Subcutaneous abdominal adipose tissue (tissue), 5 donors: ENCODE results near the gene GRK2.
A peak's percentile ranks its signal among the peaks of the same experiment; 100 is the strongest.
"Not testable (repeated sequence)": the region's sequence is repeated elsewhere in the genome, so short reads cannot be mapped to it uniquely, and the experiment has no call there.

Experiments
- H3K27ac ChIP-seq: one replicate; pipeline ENCODE4 v1.7.0; 2013; ENCODE audit warnings: low read depth, mild to moderate bottlenecking, inconsistent platforms, low read length, moderate library complexity
- H3K27me3 ChIP-seq, 5 donors: one replicate each; pipeline ENCODE4 v1.7.0; 2013; ENCODE audit warnings: low read length in 5 of 5, inconsistent platforms in 1 of 5; ENCODE audit not compliant: control insufficient read depth in 5 of 5, insufficient read depth in 4 of 5
- H3K36me3 ChIP-seq, 5 donors: one replicate each; pipeline ENCODE4 v1.7.0; 2013; ENCODE audit warnings: low read length in 5 of 5; ENCODE audit not compliant: control insufficient read depth in 5 of 5, insufficient read depth in 5 of 5
- H3K4me1 ChIP-seq, 5 donors: one replicate each; pipeline ENCODE4 v1.7.0; 2013; ENCODE audit warnings: low read length in 5 of 5, mild to moderate bottlenecking in 3 of 5, moderate library complexity in 1 of 5; ENCODE audit not compliant: control insufficient read depth in 5 of 5, insufficient read depth in 5 of 5
- H3K4me3 ChIP-seq, 5 donors: one replicate each; pipeline ENCODE4 v1.7.0; 2013; ENCODE audit warnings: low read length in 5 of 5, low read depth in 1 of 5
- H3K9ac ChIP-seq, 5 donors: one replicate each; pipeline ENCODE4 v1.7.0; 2013; ENCODE audit warnings: low read length in 5 of 5, mild to moderate bottlenecking in 4 of 5, moderate library complexity in 3 of 5
- H3K9me3 ChIP-seq, 5 donors: one replicate each; pipeline ENCODE4 v1.7.0; 2013; ENCODE audit warnings: low read length in 5 of 5; ENCODE audit not compliant: control insufficient read depth in 5 of 5
- donor health status: healthy.
- donor health status: healthy.
- donor health status: healthy.
- donor health status: healthy.
- donor health status: healthy.

GRK2 gene

GRCh38 chr11:67266449-67267187 lies at the start of gene GRK2:
TSS of gene GRK2 (plus strand) at chr11:67266473. CDS start at chr11:67266700, 227 bp downstream.
- H3K9me3 ChIP-seq: no peaks in the 10 kb centered on the region
- H3K27me3 ChIP-seq: no peaks in the 10 kb centered on the region
- peak within 1 kb of the TSS; percentile 68 to 87 (median 81) for H3K9ac ChIP-seq
- peaks cover 0 to 5% (median 0%) of the 10 kb centered on the region in 5 donors for H3K36me3 ChIP-seq
- peaks cover 26 to 76% (median 72%) of the 10 kb centered on the region in 5 donors for H3K4me1 ChIP-seq
- H3K4me3 ChIP-seq: peak within 1 kb of the TSS; percentile 72 to 86 (median 85)
- H3K27ac ChIP-seq: peak within 1 kb of the TSS; percentile 83

GRCh38 chr11:67227726-67228125 lies 38.5 kb upstream of the GRK2 start:
- H3K4me3 ChIP-seq: no peak overlapping the region
- no peak overlapping the region for H3K27ac ChIP-seq
- H3K36me3 ChIP-seq: peaks cover 26 to 72% (median 58%) of the 10 kb centered on the region in 5 donors
- no peaks in the 10 kb centered on the region for H3K4me1 ChIP-seq
- no peak overlapping the region for H3K9ac ChIP-seq
- H3K27me3 ChIP-seq: no peaks in the 10 kb centered on the region
- H3K9me3 ChIP-seq: no peaks in the 10 kb centered on the region

- Histone ChIP-seq H3K27ac (no peak overlapping the region), H3K9ac (no peak overlapping the region), H3K4me1 (no peaks in the 10 kb centered on the region), H3K4me3 (no peak overlapping the region), H3K27me3 (no peaks in the 10 kb centered on the region), H3K9me3 (no peaks in the 10 kb centered on the region), H3K36me3 (peaks cover 25 to 61% (median 43%) of the 10 kb centered on the region in 5 donors)
These were observed 35.9 kb upstream of the GRK2 start for GRCh38 chr11:67230406-67230805.

- Histone ChIP-seq H3K9ac (no peak overlapping the region), H3K27ac (no peak overlapping the region), H3K9me3 (no peaks in the 10 kb centered on the region), H3K27me3 (no peaks in the 10 kb centered on the region), H3K4me3 (no peak overlapping the region), H3K36me3 (peaks cover 25 to 58% (median 41%) of the 10 kb centered on the region in 5 donors), H3K4me1 (no peaks in the 10 kb centered on the region)
These were observed 35.4 kb upstream of the GRK2 start for GRCh38 chr11:67230886-67231285.

GRCh38 chr11:67233584-67234190 lies 32.6 kb upstream of the GRK2 start:
- H3K36me3 ChIP-seq: peaks cover 20 to 38% (median 26%) of the 10 kb centered on the region in 5 donors
- H3K27ac ChIP-seq: no peak overlapping the region
- H3K4me1 ChIP-seq: peaks cover 0 to 3% (median 2%) of the 10 kb centered on the region in 5 donors
- no peak overlapping the region for H3K9ac ChIP-seq
- H3K27me3 ChIP-seq: no peaks in the 10 kb centered on the region
- no peak overlapping the region for H3K4me3 ChIP-seq
- no peaks in the 10 kb centered on the region for H3K9me3 ChIP-seq

- H3K27me3 ChIP-seq, H3K4me3 ChIP-seq, H3K9me3 ChIP-seq, H3K27ac ChIP-seq, H3K9ac ChIP-seq: not testable (repeated sequence)
- H3K36me3 ChIP-seq: peaks cover 16 to 29% (median 18%) of the 10 kb centered on the region in 5 donors
- H3K4me1 ChIP-seq: peaks cover 3 to 12% (median 11%) of the 10 kb centered on the region in 5 donors
These were observed 31.7 kb upstream of the GRK2 start for GRCh38 chr11:67234571-67234970.

- Histone ChIP-seq H3K4me3 (no peak overlapping the region), H3K36me3 (peaks cover 0 to 9% (median 3%) of the 10 kb centered on the region in 5 donors), H3K27ac (no peak overlapping the region), H3K9ac (no peak overlapping the region), H3K4me1 (peaks cover 13 to 41% (median 36%) of the 10 kb centered on the region in 5 donors), H3K9me3 (no peaks in the 10 kb centered on the region), H3K27me3 (no peaks in the 10 kb centered on the region)
These were observed 28.7 kb upstream of the GRK2 start for GRCh38 chr11:67237574-67237973.

GRCh38 chr11:67238894-67239782 lies 27.1 kb upstream of the GRK2 start:
- H3K27me3 ChIP-seq: no peaks in the 10 kb centered on the region
- peak overlapping the region in 3 of 5 donors; percentile 24 to 73 (median 71) for H3K9ac ChIP-seq
- peaks cover 13 to 50% (median 41%) of the 10 kb centered on the region in 5 donors for H3K4me1 ChIP-seq
- no peaks in the 10 kb centered on the region for H3K9me3 ChIP-seq
- H3K27ac ChIP-seq: peak overlapping the region; percentile 89
- peaks cover 4 to 25% (median 10%) of the 10 kb centered on the region in 5 donors for H3K36me3 ChIP-seq
- peak overlapping the region in 4 of 5 donors; percentile 75 to 98 (median 80) for H3K4me3 ChIP-seq

- H3K9ac ChIP-seq: peak overlapping the region; percentile 93 to 100 (median 95)
- no peaks in the 10 kb centered on the region for H3K27me3 ChIP-seq
- peak overlapping the region; percentile 100 for H3K27ac ChIP-seq
- H3K9me3 ChIP-seq: no peaks in the 10 kb centered on the region
- peaks cover 10 to 27% (median 17%) of the 10 kb centered on the region in 5 donors for H3K36me3 ChIP-seq
- peak overlapping the region; percentile 79 to 98 (median 94) for H3K4me3 ChIP-seq
- H3K4me1 ChIP-seq: peaks cover 13 to 55% (median 46%) of the 10 kb centered on the region in 5 donors
These were observed 26.3 kb upstream of the GRK2 start for GRCh38 chr11:67239783-67240575.
